Measurements from ENCODE around the gene MGAT5.
"Not testable (repeated sequence)": the region's sequence is repeated elsewhere in the genome, so short reads cannot be mapped to it uniquely, and the experiment has no call there.

MGAT5 gene

DNA sequence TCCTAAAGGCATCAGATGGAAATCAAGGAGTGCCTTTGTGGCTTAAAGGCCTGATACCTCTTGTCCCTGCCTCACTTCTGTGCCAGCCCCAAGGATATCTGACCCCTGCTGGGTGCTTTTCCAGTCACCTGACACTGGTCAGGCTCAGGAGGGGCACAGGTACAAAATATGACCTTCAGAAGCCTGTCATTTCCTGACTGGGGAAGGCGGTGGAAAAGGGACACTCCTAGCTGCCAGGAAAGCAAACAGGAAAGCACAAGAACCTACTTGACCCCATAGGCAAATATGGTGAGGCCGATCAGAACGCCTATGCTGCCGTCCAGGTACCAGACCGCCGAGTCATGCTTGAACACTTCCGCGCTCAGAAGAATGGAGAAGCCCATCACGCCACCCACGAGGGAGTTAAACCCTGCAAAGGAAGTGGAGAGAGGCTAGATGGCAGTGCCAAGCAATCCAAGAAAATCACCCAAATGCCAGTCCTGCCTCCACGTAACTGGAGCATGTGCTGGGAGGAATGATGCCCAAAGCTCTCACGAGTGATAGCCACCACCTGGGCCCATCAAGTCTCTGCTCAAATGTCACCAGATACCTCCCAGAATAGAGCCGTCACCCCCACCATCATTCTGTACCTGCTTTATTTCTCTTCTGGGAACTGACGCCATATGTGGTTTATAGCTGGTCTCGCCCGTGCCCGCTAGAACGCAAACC, 204.0 kb downstream of the MGAT5 start:
- DNase-seq: no peak

DNA sequence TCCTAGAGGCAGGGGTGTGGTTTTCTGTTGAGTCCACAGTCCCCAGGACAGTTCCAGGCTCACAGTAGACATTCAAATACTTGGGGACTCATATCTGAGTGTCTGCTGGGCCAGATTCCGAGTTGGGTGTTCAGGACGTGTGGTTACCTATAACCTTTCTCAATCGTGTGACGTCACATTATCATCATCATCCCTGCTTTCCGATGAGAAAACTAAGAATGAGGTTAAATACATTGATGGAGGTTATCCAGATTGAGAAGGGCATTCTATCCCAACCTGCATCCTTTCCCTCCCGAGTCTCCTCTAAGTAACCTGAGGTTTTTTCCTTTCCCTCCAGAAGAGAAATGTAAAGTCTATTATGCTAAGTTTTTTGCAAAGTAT, 204.6 kb downstream of the MGAT5 start:
- no peak for DNase-seq

DNA sequence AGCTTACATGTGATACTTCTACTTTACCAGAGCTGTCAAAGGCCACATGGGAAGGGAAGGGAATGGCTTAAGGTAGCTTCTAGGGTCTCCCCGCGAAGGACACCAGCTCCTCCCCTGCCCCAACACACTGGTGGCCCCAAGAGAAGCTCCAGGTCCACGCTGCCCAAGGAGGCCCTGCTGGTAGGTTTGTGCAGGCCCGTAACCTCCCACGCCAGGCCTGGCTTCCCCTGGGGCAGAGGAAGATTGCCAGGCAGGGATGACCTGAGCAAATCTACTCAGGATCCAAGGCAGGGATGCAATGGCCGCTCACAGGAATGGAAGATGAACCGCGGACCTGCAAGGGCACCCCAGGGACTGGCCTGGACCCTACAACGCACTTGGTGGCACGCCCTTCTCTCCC, 205.1 kb downstream of the MGAT5 start:
- no peak for DNase-seq

GRCh38 chr2:134459706-134460406, 206.0 kb downstream of the MGAT5 start:
- DNase-seq: no peak

DNA sequence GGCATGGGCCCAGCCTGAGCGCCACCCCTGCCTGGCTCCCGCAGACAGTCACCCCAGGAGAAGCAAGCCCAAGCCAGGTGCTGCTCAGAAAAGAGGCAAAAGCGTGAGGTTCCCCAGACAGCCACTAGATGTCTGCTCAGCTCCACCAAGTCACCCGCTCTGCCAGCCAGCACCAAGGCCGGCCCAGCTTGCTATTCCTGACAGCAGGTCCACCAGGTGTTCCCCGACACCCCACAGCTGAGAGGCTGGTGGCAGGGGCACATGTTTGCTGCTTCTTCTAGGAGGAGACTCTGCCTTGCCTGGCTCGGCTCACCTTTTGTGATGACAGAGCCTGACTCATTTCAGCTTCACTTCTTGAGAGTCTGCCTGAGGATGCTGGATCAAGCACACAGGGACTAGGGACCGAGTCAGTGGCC, 206.7 kb downstream of the MGAT5 start:
- peak in 3 of 6 experiments; percentile 13 to 28 (median 23) for DNase-seq

GRCh38 chr2:134461511-134461910, 207.6 kb downstream of the MGAT5 start:
- no peak for DNase-seq

DNA sequence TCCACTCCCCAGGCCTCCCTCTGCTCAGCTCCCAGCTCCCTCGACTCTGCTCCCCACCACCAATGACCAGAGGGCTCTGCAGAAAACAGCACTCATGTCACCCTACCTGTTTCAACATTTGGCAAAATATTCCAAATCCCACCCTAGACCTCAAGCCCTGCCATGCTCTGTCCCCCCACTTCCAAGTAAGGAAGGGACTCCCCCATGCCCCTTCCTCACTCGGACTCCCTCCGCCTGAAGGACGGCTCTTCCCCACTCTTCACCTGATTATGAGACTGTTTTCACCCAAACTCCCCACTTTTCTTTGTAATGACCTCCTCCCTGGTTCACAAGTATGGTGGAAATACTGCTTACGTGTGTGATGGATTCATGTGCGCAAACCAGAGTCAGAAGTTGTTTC, 208.4 kb downstream of the MGAT5 start:
- DNase-seq: no peak

DNA sequence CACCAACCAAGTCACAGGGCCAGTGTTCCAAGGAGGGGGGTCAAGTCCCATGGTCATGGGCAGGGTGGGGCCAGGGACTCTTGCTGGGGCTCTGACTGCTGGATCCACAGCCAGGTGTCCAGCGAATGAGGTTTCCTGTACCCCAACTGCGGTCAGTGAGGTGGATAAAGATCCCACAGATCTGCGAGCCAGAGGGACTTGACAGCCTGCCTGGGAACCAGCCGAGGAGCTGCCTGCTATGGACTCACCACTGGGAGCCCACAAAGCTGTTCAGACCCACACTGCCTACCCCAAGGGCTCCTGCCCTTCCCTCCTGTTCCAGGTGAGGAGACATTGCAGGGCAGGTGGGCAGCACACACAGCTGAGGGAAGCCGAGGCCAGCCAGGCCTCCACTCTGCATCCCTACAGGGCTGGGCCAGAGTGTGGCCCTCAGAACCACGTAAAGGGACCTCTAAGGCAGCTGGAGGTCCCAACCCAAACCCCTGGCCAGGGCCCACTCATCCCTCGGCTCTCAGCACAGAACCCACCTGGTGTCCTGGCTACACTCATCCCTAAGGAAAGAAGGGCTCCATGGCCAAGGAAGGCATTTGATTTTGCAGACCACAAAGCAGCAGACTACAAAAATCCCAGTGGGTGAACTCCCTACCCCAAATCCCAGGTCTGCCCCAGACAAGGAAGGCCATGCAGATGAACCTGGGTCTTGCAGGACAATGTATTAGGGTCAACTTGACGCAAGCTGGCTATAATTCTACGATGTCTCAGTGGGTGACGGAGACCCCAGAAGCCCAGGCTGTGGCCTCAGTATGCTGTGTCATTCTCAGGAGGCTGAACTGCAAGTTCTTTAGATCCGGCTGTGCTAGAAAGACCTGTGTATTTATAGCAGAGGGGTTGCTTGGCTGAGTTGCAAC, 209.2 kb downstream of the MGAT5 start:
- no peak for DNase-seq

DNA sequence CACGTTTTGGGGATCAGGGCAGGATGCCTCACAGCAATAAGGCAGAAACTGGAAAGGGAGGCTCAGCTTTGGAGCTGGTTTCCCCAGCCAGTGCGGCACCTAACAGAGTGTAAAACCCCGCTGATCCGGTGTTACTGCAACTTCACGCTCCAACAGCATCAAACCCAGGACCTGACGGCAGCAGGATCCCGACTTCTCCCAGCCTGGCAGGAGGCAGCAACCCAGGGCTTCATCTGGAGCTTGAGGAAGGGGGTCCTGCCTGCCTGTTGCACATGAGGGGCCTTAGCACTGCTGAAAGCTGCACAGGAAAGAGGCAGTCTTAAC, 209.8 kb downstream of the MGAT5 start:
- DNase-seq: no peak

DNA sequence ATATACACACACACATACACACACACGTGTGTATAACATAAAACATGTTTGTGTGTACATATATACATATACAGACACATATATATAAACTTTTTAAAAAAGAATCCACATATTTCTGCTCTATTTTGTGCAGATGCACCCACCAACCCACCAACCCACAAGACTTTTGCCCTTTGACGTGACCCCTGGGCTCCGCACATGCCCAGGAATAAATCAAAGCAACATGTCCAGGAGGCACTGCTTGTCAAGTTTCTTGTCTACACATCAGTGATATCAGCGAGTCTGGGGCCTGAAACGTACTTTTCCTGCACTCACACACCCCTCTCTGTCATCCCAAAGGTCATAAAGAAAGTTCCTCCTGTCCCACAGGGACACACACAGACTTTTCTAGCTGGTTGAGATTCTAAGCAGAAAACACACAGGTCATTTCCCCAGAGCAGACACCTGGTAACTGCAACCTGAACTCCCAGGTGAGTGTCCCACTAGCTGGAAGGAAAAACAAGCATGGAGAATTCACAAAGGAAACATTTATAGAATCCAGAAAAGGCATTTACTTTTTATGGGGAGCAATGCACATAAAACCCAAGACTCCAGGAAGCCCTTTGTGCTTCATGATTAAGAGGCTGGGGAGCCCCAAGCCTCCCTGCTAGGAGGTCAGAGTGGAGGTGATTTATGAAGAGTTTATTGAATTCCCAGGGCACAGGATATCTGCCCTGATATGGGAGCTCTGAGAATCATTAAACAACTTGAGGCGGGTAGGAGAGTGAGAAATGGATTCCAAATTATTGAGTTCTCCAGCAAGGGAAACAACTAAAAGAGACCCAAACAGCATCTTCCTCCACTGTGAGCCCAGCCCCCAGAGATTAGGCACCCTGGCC, 211.6 kb downstream of the MGAT5 start:
- DNase-seq: no peak

DNA sequence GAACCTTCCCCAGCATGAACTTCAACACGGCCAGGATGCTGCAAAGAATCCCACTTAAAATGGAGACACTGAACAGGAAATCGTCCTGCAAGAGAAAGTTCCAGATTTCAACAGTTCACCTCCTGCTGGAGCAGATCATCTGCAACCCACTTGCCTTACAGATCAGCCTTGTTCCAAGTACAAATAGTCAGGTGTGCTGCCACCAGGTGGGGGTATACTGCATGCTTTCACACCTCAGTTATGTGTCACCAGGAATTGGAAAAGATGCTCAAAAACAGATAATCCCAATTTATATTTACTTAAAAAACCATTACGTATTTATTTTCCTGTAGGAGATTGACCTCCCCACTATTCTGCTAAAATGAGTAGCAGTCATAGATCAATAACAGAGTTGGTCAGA, 212.3 kb downstream of the MGAT5 start:
- DNase-seq: peak in 4 of 6 experiments; percentile 4 to 15 (median 11)

DNA sequence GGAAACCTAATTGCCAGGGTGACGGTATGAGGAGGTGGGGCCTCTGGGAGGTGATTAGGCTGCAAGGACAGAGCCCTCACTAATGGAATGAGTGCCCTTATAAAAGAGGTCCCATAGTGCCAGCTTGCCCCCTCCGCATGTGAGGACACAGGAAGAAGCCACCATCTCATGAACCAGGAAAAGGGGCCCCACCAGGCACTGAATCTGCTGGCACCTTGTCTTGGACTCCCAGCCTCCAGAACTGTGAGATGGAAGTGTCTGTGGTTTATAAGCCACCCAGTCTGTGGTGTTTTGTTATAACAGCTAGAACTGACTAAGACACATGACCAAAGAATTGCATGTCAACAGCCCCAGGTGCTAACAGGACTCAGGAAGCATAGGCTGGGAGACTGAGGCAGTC, 214.3 kb downstream of the MGAT5 start:
- no peak for DNase-seq

- no peak for DNase-seq
These were observed 214.9 kb downstream of the MGAT5 start for GRCh38 chr2:134468776-134469175.

GRCh38 chr2:134469516-134470115, 215.7 kb downstream of the MGAT5 start:
- DNase-seq: peak in 1 of 6 experiments; percentile 1

DNA sequence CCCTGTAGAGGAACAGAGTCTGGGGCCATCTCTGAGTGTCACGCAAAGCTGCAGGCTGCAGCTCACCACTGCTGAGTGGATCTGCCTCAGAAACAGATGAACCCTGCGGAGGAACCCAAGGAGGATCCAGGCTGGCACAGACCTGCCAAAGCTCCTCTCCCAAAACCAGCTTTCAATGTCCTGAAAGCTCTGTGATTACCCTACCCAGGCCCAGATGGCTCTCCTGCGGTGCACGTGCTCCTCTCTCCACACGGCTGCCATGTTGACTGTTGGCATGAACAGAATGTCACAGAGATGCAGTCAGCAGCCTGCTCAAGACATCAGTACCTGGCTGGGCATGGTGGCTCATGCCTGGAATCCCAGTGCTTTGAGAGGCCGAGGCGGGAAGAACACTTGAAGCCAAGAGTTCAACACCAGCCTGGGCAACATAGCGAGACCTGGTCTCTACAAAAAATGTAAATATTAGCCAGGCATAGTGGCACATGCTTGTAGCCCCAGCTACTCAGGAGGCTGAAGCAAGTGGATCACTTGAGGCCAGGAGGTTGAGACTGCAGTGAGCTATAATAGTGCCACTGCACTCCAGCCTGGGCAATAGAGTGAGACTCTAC, 216.8 kb downstream of the MGAT5 start:
- DNase-seq: no peak

DNA sequence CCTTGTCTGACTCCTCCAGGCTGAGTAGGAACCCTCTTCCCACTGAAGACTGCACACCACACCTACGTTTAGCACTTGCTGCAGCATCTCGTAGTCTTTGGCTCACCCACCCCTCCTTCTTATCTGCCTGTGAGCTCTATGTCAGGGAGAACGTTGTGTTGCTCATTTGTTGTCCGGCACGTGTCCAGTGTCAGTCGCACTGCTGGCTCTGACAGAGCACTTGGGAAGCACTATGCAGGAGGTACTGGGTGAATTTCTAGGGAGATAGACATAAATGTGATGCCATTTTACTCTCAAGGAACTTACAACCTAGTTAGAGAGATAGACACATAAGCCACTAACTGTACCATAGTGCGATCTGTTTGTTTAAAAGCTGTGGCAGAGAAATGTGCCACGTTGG, 223.1 kb downstream of the MGAT5 start:
- not testable (repeated sequence) for DNase-seq

GRCh38 chr2:134479696-134480330, 225.9 kb downstream of the MGAT5 start:
- no peak for DNase-seq

DNA sequence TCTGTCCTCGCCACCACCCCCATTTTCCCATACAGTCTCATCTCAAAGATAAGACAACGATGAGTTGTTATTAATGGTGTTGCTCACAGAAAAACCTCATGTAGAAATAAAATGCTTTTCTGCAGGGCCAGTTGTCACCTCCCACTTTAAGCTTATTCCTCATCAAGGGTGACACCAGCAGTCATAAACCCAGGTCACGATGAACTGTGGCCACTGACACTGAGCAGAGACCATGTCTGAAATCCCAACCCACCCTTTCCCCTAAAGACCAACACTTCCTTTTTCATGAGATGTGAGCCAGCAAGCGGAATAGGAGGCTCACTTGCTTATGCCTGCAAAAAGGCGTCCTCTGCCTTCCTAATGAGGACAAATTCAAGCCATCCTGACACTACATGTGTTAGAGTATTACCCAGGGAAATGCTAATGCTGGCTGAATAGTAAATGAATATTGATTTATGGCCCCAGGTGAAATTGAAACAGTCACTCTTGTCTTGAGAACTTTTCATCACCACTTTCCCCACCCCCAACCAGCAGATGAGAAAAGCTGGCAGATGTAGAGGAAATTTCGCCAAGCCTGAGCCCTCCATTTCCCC, 228.4 kb downstream of the MGAT5 start:
- no peak for DNase-seq

DNA sequence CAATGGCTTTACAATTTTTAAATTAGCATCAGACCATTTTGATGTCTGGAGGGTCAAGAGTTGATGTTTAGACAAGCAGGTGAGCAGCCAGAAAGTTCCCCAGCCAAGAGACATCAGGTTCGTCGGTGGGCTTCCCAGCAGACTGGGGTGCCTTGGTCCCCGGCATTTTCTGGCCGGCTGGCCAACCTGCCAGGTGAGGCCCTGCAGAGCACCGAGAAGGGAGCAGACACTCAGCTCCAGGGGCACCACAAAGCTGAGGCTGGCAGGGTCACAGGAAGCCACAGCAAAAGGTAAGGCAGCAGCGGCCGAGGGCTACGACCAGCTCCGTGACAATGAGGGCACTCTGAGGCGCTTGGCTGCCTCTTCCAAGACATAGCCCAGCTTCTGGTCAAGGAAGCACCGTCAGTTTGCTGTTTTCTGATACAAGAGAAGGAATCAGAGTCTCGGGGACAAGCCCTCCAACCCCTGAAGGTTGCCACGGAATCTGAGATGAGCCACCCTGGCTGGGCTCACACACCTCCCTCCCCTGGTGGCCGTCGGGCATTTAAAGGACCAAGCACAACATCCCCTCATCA, 229.0 kb downstream of the MGAT5 start:
- DNase-seq: no peak

GRCh38 chr2:134489732-134490384, 236.0 kb downstream of the MGAT5 start:
- DNase-seq: no peak
